Suppressor macrophage treated with lipopolysaccharide for 1 hour (primary cell): ENCODE results near the gene AP3B2.
"Not testable (repeated sequence)": the region's sequence is repeated elsewhere in the genome, so short reads cannot be mapped to it uniquely, and the experiment has no call there.

Experiments used
- DNase-seq, 3 donors: peaks; one replicate each; pipeline ENCODE4 v3.0.0-alpha.2; 2020 to 2022

The AP3B2 gene

DNA sequence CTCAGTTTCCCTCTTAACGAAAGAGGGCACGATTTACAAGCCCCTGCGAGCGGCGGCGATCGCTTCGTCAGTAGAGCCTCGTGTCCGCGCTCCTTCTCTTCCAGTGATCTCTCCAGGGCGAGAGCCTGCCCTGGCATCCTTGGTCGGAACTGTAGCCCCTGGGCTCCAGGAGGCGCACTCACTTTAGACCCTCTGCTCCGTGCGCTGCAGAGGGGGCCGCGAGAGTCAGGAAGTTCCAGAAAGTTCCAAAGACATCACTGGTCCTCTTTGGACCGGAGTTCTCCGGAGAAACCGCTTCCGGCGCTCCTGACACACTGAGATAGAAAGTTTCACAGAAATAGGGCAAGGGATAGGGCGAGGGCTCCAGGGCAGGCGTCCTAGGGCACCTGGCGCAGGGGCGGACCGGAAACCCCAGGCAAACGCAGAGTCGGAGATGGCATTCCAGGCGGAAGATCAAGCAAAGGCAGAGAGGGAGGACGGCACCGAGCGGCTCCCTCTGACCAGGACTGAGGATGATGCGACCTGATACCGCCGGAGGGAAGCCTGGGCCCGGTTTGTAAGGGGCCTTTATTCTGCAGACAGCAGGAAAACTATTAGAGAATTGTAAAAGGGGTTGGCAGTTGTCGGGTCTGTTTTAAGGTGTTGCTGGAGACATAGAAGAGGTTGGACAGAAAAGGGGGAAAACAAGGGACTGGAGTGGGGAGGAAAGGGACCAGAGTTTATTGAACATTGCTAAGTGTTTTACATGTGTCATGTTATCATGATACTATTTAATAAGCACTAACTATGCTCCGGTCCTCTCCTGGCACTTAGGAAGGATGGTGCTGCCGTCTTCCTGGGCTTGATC lies 61.2 kb downstream of the AP3B2 start:
- no peak for DNase-seq

- DNase-seq: no peak
Measured at GRCh38 chr15:82647835-82648256, 61.8 kb downstream of the AP3B2 start.

- peak; percentile 46 to 70 (median 53) for DNase-seq
Measured at GRCh38 chr15:82647045-82647834, 62.4 kb downstream of the AP3B2 start, which contains the start of gene CPEB1. TSS of gene CPEB1 (minus strand) at chr15:82647363. CDS start at chr15:82628459, 18,904 bp downstream.

- DNase-seq: peak in 1 of 3 donors; percentile 17
Measured at GRCh38 chr15:82646250-82647044, 63.2 kb downstream of the AP3B2 start.

- not testable (repeated sequence) for DNase-seq
Measured at GRCh38 chr15:82644967-82645852, 64.5 kb downstream of the AP3B2 start.

- no peak for DNase-seq
Measured at GRCh38 chr15:82643992-82644391, 65.7 kb downstream of the AP3B2 start.

DNA sequence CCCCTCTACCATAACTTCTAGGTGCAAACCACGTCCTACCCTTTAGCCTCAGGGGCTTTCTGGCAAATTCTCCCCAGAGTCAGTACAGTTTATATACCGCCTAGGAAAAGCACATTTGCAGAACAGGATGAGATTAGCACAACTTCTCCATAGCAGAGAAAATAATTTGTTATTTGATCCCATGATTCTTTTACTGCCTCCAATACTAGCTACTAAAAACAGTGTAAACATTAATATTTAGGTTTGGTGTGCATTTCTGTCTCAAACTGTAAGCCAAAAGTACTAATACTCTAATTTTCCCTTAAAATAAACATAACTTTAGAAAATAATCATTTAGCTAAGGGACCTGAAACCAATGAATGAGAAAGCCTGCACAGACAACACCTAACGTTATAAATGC lies 67.0 kb downstream of the AP3B2 start:
- no peak for DNase-seq

DNA sequence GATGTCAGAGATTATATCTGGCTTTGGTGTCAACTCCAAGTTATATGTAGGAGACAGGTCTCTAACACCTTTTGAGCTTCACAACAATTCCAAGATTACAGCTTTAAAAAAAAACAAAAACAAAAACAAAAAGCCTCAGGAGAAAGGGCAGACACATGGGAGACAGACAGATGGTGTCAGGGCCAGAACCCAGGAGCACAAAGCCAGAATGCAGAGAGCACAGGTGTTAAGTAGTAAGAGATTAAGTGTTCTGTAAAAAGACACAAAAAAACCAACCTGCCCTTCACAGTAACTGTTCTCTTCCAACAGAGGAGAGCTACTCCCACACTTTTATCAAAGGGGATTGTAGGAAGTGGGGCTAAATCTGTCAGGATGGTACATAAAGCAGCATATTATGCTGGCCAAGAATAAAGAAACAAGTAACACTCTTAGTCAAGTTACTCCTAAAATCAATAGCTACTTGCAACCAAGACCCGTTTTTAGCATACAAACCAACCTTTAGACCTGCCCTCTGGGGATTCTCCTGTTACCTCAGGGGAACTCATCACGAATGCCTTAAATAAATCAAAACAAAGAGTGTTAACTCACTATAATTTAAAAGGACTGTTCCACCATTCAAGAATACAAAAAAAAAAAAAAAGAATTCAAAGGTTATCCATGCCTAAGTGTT lies 68.4 kb downstream of the AP3B2 start:
- no peak for DNase-seq

- no peak for DNase-seq
Measured at GRCh38 chr15:82640672-82641071, 69.0 kb downstream of the AP3B2 start.

DNA sequence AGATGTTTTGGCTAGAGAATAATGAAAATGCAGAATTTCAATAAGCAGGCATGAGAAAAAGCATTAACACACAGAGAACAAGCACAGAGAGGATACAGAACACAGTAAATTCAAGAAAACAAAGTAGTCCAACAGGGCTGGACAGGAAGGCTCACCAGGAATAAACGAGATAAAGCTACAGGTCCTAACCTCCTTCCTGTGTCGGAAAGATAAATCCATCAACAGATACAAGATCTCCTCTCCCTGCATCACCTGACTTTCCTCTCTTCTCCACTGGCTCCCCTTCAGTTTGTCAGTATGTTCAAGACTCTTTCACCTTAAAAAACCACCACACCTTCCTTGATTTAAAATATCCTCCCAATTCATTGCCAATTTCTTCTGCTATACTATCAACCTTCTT lies 73.9 kb downstream of the AP3B2 start:
- no peak for DNase-seq

DNA sequence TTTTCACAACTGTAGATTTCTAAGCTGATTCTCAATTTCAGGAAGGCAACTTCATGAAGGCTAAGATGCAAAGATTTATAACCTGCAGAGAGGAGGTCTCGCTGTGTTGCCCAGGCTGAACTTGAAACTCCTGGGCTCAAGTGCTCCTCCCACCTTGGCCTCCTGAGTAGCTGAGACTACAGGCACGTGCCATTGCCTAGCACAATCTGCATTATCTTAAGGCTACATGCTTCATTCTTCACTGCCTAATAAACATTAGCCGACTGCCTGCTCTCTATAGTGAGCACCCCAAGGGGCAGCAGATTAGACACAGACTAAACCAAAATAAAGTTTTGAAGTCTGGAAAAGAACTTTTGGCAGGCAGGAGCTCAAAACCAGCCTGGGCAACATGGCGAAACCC lies 79.6 kb downstream of the AP3B2 start:
- DNase-seq: no peak

GRCh38 chr15:82625136-82625535 lies 84.5 kb downstream of the AP3B2 start:
- DNase-seq: no peak

DNA sequence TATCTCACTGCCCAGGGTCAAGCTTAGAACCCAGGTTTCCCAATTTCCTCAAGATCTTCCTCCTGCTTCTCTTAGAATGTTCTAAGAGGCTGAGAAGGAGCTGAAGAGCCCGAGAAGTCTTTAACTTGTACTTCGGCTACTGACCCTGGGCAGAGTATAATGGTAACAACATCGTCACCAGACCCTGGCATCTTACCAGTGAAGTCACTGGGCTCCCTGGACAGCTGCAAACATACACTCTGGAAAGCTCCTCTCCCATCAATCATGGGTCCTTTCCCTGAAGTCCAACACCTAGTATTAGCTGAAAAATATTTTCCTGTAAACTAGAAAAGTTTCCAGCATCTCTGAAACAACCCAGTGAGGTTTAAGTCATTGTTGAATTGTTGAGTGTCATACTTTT lies 85.2 kb downstream of the AP3B2 start:
- no peak for DNase-seq

DNA sequence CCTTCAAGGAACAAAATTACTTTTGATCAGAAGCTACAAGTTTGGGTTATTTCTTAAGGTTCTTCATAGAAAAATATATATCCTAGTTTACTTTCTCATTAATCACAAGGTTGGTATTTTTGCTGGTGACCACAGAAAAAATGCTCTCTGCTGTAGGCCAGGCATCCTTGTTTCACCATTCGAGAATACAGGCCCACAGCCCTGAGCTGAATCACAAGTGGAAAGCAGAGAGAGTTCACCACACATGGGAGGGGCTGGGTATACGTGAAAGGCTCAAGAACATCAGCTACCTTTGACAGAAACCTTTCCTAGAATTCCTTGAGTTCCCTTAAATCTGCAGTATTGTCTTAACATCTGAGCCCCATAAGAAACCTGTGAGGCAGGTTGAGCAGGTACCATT lies 85.7 kb downstream of the AP3B2 start:
- no peak for DNase-seq

DNA sequence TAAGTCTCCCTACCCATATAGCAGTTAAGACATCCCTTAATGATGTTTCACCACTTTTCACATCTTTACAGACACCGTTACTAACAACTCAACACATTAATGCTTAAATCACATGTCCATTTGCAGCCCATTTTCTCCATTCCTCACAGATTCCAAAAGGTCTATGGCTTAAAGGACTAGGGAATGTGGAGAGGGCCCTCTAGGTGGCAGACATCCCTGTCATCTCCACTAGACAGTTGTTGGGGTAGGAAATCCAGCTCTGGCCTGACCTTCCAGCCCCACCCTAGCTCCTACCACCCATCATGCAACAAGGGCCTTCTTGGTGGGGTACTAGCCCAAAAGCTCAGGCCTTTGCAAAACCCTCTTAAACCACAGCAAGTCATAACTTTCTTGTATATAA lies 87.7 kb downstream of the AP3B2 start:
- no peak for DNase-seq

GRCh38 chr15:82613747-82614146 lies 95.9 kb downstream of the AP3B2 start:
- DNase-seq: no peak

GRCh38 chr15:82611348-82611747 lies 98.3 kb downstream of the AP3B2 start:
- no peak for DNase-seq
